ENCODE measurements around the gene GABARAPL2.

Gene GABARAPL2

DNA sequence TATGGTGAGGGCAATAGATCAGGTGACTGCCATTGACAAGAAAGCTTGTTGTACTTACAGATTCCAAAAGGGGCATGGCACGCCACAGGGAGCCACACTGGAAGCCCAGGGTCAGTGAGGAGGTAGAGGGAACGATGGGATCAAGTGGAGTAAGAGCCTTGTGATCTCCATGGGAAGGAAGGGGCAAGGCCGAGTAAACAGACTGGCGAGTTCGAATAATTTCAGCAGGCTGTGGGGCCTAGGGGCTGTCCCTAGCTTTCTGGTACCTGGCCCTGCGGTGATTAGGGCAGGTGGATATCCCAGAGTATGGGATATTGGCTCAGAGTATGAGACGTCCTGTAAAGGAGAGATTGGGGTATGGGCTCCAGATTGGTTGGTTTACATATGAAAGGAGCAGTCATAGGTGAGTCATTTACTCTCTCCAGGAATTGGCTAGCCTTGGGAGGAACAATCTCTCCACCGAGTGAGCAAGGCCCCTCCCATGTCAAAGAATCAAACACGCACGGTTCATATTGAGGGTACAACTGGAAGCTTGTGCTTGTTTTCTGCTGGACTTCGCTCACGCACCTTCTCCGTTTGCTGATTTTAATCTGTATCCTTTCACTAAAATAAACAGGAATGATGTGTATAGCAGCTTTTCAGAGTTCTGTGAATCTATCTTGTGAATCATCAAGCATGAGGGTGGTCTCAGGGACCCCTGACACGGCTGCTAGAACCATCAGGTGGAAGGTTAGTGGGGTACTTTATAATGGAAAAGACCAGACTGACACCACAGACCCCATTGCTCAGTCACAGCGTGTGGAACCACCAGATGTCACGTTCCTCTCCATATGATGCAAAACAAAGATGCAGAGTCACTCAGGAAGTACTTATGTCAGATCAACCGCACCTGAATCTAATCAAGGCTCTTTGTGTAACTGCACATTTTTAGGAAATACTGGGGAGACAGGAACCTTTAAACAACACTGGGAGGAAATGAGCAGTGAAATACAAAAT is 27.9 kb downstream of the GABARAPL2 start:
- Histone ChIP-seq H3K36me3 (ENCODE audit: insufficient read depth, low read length) (peaks cover 17% of the 10 kb centered on the region), H3K4me3 (ENCODE audit: low read length) (peak overlapping the region; percentile 34), H3K9ac (ENCODE audit: low read depth, low read length) (peak overlapping the region; percentile 68), H3K27ac (ENCODE audit: low read depth, low read length) (peak overlapping the region; percentile 80), H3K4me1 (ENCODE audit: insufficient read depth, low read length) (peaks cover 38% of the 10 kb centered on the region), H3K9me3 (ENCODE audit: insufficient read depth, low read depth, low read length) (peaks cover 4% of the 10 kb centered on the region; the same call in 1 of the 2 replicates), H3K27me3 (ENCODE audit: insufficient read depth, low read length) (no peaks in the 10 kb centered on the region)
- WGBS, result 39% methylated on average over 17 of the region's 17 CpGs

- Histone ChIP-seq H3K27me3 (ENCODE audit: insufficient read depth, low read length) (no peaks in the 10 kb centered on the region), H3K9ac (ENCODE audit: low read depth, low read length) (no peak overlapping the region), H3K9me3 (ENCODE audit: insufficient read depth, low read depth, low read length) (peaks cover 14% of the 10 kb centered on the region; the same call in 1 of the 2 replicates), H3K36me3 (ENCODE audit: insufficient read depth, low read length) (peaks cover 66% of the 10 kb centered on the region), H3K27ac (ENCODE audit: low read depth, low read length) (no peak overlapping the region), H3K4me1 (ENCODE audit: insufficient read depth, low read length) (peaks cover 6% of the 10 kb centered on the region), H3K4me3 (ENCODE audit: low read length) (no peak overlapping the region)
- 97% methylated on average over 6 of the region's 6 CpGs for WGBS
Observed at GRCh38 chr16:75599452-75600277, 33.5 kb downstream of the GABARAPL2 start.

DNA sequence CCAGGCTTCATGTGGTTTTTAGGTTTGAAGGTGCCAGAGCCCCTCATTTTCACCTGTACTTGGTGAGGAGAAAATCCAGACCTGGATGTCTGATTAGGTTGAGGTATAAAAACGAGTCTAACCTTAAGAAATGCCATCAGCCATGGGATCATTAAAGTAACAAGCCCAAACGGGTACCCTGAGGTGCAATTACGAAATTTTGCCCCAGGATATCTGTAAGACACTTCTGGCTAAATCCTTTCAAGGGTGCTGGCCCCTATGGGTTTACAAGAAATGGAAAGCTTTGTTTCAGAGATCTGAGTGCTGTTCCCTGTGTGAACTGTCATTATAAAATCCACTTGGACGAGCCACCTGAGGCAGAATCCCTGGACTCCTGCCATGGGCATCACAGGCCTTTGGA is 37.1 kb downstream of the GABARAPL2 start:
- H3K4me1 ChIP-seq (ENCODE audit: insufficient read depth, low read length), result no peaks in the 10 kb centered on the region
- H3K9me3 ChIP-seq (ENCODE audit: insufficient read depth, low read depth, low read length), result peaks cover 9% of the 10 kb centered on the region; the same call in 1 of the 2 replicates
- no peak overlapping the region for H3K9ac ChIP-seq (ENCODE audit: low read depth, low read length)
- 94% methylated on average over 4 of the region's 4 CpGs for WGBS
- H3K27me3 ChIP-seq (ENCODE audit: insufficient read depth, low read length), result no peaks in the 10 kb centered on the region
- no peak overlapping the region for H3K27ac ChIP-seq (ENCODE audit: low read depth, low read length)
- H3K4me3 ChIP-seq (ENCODE audit: low read length), result no peak overlapping the region
- peaks cover 81% of the 10 kb centered on the region for H3K36me3 ChIP-seq (ENCODE audit: insufficient read depth, low read length)

DNA sequence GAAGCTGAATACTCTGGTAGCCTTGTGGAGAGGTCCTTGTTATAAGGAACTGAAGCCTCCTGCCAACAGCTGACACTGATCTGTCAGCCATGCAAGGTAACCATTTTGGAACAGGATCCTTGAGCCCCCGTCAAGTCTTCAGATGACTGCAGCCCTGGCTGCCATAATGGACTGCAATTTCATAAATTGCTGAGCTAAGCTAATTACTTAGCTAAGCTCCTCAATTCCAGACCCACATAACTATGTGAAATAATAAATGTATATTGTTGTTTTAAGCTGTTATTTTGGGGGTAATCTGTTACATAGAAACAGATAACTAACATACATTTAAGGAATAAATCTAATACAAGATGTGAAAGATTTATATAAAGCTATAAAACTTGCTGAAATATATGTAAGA is 40.3 kb downstream of the GABARAPL2 start:
- WGBS, result 100% methylated on average over 1 of the region's 1 CpG
- Histone ChIP-seq H3K27ac (ENCODE audit: low read depth, low read length) (no peak overlapping the region), H3K4me3 (ENCODE audit: low read length) (no peak overlapping the region), H3K36me3 (ENCODE audit: insufficient read depth, low read length) (peaks cover 88% of the 10 kb centered on the region), H3K9me3 (ENCODE audit: insufficient read depth, low read depth, low read length) (peaks cover 9% of the 10 kb centered on the region; the same call in 1 of the 2 replicates), H3K9ac (ENCODE audit: low read depth, low read length) (no peak overlapping the region), H3K4me1 (ENCODE audit: insufficient read depth, low read length) (no peaks in the 10 kb centered on the region), H3K27me3 (ENCODE audit: insufficient read depth, low read length) (no peaks in the 10 kb centered on the region)

GRCh38 chr16:75614066-75614897 is 48.1 kb downstream of the GABARAPL2 start:
- 93% methylated on average over 3 of the region's 4 CpGs for WGBS
- H3K36me3 ChIP-seq (ENCODE audit: insufficient read depth, low read length), result peaks cover 95% of the 10 kb centered on the region
- H3K9me3 ChIP-seq (ENCODE audit: insufficient read depth, low read depth, low read length), result no peaks in the 10 kb centered on the region
- no peaks in the 10 kb centered on the region for H3K27me3 ChIP-seq (ENCODE audit: insufficient read depth, low read length)
- H3K4me3 ChIP-seq (ENCODE audit: low read length), result no peak overlapping the region
- no peak overlapping the region for H3K27ac ChIP-seq (ENCODE audit: low read depth, low read length)
- no peak overlapping the region for H3K9ac ChIP-seq (ENCODE audit: low read depth, low read length)
- no peaks in the 10 kb centered on the region for H3K4me1 ChIP-seq (ENCODE audit: insufficient read depth, low read length)

DNA sequence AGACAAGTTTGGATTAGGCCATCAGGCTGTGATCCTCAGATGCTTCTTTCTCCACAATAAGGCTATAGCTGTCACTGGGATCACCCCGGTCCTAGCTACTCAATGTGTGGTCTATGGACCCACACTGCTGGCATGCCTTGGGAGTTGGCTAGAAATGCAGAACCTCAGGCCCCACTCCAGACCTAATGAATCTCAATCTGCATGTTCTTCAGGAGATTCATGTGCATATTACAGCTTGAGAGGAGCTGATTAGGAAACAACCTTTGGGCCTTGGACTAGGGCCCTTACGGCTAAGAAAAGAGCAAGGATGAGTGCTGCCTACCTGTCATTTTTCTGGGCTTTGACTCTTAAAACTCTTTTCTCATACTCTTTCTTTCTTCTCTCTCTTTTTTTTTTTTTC is 49.4 kb downstream of the GABARAPL2 start:
- Histone ChIP-seq H3K4me1 (ENCODE audit: insufficient read depth, low read length) (no peaks in the 10 kb centered on the region), H3K27me3 (ENCODE audit: insufficient read depth, low read length) (no peaks in the 10 kb centered on the region), H3K27ac (ENCODE audit: low read depth, low read length) (no peak overlapping the region), H3K9me3 (ENCODE audit: insufficient read depth, low read depth, low read length) (no peaks in the 10 kb centered on the region), H3K4me3 (ENCODE audit: low read length) (no peak overlapping the region), H3K36me3 (ENCODE audit: insufficient read depth, low read length) (peaks cover 95% of the 10 kb centered on the region), H3K9ac (ENCODE audit: low read depth, low read length) (no peak overlapping the region)
- 98% methylated on average over 2 of the region's 2 CpGs for WGBS

GRCh38 chr16:75616521-75617010 is 50.4 kb downstream of the GABARAPL2 start:
- Histone ChIP-seq H3K4me3 (ENCODE audit: low read length) (no peak overlapping the region), H3K9me3 (ENCODE audit: insufficient read depth, low read depth, low read length) (no peaks in the 10 kb centered on the region), H3K27me3 (ENCODE audit: insufficient read depth, low read length) (no peaks in the 10 kb centered on the region), H3K36me3 (ENCODE audit: insufficient read depth, low read length) (peaks cover 86% of the 10 kb centered on the region), H3K27ac (ENCODE audit: low read depth, low read length) (no peak overlapping the region), H3K4me1 (ENCODE audit: insufficient read depth, low read length) (0 out of 2 replicates have a peak, but pooled peaks cover 4% of the 10 kb centered on the region), H3K9ac (ENCODE audit: low read depth, low read length) (no peak overlapping the region)
- WGBS, result 92% methylated on average over 4 of the region's 4 CpGs

DNA sequence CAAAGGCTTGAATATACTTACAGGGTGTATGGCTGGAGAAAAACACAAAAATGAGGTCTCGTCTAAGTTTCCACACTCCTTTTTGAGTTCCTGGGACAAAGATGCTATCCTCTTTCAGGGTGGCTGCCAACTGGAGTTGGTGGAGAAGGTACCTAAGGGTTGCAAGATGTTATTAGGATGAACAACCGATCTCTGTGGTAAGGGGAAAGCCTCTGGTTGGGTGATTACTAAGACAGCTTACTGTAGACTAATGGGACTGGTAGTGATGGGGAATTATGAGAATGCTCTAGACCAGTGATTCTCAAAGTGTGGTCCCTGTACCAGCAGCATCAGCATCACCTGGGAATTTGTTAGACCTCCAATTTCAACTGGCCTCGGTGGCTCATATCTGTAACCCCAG is 50.9 kb downstream of the GABARAPL2 start:
- Histone ChIP-seq H3K27me3 (ENCODE audit: insufficient read depth, low read length) (no peaks in the 10 kb centered on the region), H3K36me3 (ENCODE audit: insufficient read depth, low read length) (peaks cover 81% of the 10 kb centered on the region), H3K4me1 (ENCODE audit: insufficient read depth, low read length) (peaks cover 10% of the 10 kb centered on the region; the same call in 1 of the 2 replicates), H3K9ac (ENCODE audit: low read depth, low read length) (no peak overlapping the region), H3K4me3 (ENCODE audit: low read length) (no peak overlapping the region), H3K9me3 (ENCODE audit: insufficient read depth, low read depth, low read length) (no peaks in the 10 kb centered on the region), H3K27ac (ENCODE audit: low read depth, low read length) (no peak overlapping the region)
- WGBS, result 90% methylated on average over 3 of the region's 3 CpGs

DNA sequence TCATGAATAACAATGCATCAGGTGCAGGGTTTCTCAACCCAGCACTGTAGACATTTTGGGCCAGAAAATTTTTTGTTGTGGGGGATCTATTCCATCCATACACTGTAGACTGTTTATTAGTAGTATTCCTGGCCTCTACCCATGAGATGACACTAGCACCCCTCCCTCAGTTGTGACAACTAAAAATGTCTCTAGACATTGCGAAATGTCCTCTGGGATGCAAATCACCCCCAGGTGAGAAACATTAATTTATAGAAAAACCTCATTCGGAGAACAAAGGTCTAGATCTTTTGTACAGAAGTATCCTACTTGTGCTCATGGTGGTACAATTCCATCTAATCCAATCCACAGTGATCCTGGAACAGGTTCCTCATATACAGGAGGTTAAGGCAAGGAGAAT is 52.6 kb downstream of the GABARAPL2 start:
- H3K36me3 ChIP-seq (ENCODE audit: insufficient read depth, low read length), result peaks cover 65% of the 10 kb centered on the region
- H3K9me3 ChIP-seq (ENCODE audit: insufficient read depth, low read depth, low read length), result no peaks in the 10 kb centered on the region
- peaks cover 12% of the 10 kb centered on the region; the same call in 1 of the 2 replicates for H3K4me1 ChIP-seq (ENCODE audit: insufficient read depth, low read length)
- no peak overlapping the region for H3K27ac ChIP-seq (ENCODE audit: low read depth, low read length)
- 100% methylated on average over 2 of the region's 2 CpGs for WGBS
- no peaks in the 10 kb centered on the region for H3K27me3 ChIP-seq (ENCODE audit: insufficient read depth, low read length)
- no peak overlapping the region for H3K4me3 ChIP-seq (ENCODE audit: low read length)
- H3K9ac ChIP-seq (ENCODE audit: low read depth, low read length), result no peak overlapping the region

DNA sequence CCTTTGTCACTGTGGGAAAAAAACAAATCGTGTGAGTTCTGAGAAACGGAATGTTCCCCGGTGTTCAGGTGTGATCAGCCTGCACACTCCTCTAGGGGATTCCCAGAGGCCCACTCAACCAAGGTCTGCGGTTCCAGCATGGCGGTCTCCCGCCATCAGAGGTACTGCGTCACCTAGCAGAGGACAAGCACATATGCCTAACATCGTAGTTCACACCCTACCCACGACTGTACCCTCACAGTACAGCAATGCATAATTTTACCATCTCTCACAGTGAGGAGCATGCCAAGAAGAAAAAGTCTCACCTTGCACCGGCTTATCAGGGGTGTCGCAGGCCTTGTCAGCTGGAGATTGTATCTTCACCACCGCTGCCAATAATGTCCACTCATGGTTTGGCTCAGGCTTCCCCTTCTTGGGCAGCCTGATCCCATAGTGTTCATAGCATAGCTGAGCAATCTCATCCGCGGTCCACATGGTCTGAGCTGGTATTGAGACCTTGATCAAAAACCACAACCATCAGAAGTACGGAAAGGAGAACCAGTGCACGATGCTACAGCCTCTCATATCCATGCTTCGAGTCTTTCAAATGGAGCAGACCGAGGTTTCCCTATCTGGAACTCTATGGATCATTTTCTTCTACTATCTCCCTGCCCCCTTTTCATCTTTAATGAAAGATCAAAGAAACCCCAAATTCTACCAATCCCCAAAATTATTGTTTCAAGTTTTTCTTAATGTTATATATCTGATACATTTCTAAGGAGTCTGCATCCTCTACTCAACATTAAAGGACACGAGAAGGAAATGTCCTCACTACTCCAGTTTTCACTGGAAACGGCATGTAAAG is 54.4 kb downstream of the GABARAPL2 start:
- H3K27ac ChIP-seq (ENCODE audit: low read depth, low read length), result no peak overlapping the region
- no peaks in the 10 kb centered on the region for H3K9me3 ChIP-seq (ENCODE audit: insufficient read depth, low read depth, low read length)
- WGBS, result 95% methylated on average over 20 of the region's 20 CpGs
- peaks cover 51% of the 10 kb centered on the region for H3K36me3 ChIP-seq (ENCODE audit: insufficient read depth, low read length)
- no peak overlapping the region for H3K9ac ChIP-seq (ENCODE audit: low read depth, low read length)
- H3K4me1 ChIP-seq (ENCODE audit: insufficient read depth, low read length), result peaks cover 12% of the 10 kb centered on the region; the same call in 1 of the 2 replicates
- no peak overlapping the region for H3K4me3 ChIP-seq (ENCODE audit: low read length)
- no peaks in the 10 kb centered on the region for H3K27me3 ChIP-seq (ENCODE audit: insufficient read depth, low read length)

All from HUES64 (cell line).